Esophagus mucosa (tissue), 1 donor: ENCODE data around the gene USP40. TPM values are rescaled to one million over a fixed set of nuclear protein-coding genes. Genes with fewer than 3 reads are reported as not detected.
A peak's percentile ranks its signal among the peaks of the same experiment; 100 is the strongest.

Experiments
- ATAC-seq: fragments of 200-7000 bp; cut with Tn5 transposase; one replicate; pipeline ENCODE4 v1.9.1; 2020
- total RNA-seq: library from RNA; stranded (reverse); gene quantifications from one replicate; pipeline ENCODE4 v1.2.4, GENCODE V29; 2023
- donor health status: DM: yes; HTN: yes; CAD: no.

USP40 gene
- total RNA-seq, 1 donor from 2014 or later = 28.6 TPM

DNA sequence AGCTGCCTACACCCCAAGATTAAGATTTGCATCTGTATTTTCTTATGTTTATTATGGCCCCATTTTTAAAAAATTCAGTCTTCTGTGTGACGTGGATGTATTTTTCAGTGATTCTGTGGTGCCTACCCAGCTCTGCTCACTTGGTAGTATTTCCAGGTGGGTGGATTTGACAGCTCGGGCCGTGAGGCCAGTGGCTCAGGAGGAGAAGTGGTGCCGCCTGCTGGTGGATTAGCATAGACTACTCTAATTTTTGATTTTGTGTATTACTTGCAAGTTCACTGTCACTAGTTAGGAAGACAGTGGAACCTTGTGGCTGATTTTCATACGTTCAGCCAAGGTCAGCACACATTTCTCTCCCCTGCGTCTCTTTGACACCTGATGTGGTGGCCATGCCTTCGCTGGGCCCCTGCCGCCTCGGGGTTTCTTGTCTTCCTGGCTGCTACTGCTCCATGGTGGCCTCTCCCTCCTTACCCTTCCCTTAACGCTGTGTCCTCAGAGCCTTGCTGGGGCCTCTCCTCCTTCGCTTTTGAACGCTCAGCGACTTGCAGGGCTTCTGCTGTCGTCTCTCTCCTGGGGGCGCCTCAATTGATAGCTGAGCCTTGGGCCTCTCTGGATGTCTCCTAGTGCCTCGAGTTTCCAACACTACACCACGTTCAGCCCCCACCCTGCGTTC, 122.9 kb downstream of the USP40 start:
- peak; percentile 82 for ATAC-seq

GRCh38 chr2:233442028-233442310, 124.6 kb downstream of the USP40 start:
- no peak for ATAC-seq

GRCh38 chr2:233441161-233442027, 125.2 kb downstream of the USP40 start:
- ATAC-seq = no peak

- ATAC-seq = no peak
Measured at GRCh38 chr2:233440714-233441113, 125.9 kb downstream of the USP40 start.

GRCh38 chr2:233440314-233440713, 126.3 kb downstream of the USP40 start:
- no peak for ATAC-seq

DNA sequence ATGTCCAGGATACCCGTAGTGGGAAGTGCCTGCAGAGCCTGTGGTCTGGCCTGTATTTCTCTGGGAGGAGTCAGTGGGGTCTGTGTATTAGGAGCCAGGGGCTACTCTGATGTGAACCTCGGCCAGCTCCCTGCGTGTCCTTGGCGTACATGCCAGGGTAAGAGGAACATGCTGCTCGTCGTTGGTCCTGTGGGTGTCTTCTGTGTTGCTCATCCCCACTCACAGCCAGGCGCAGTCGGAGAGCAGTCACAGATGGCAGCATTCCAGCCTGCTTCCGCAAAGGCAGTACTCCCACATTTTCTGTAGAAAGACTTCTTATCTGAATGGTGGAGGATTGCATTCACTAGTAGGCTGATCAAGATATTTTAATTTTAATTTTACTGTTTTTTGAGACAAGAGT, 127.4 kb downstream of the USP40 start:
- ATAC-seq = no peak

GRCh38 chr2:233438573-233439147, 127.9 kb downstream of the USP40 start:
- ATAC-seq = no peak

- no peak for ATAC-seq
Measured at GRCh38 chr2:233437439-233437955, 129.1 kb downstream of the USP40 start.

DNA sequence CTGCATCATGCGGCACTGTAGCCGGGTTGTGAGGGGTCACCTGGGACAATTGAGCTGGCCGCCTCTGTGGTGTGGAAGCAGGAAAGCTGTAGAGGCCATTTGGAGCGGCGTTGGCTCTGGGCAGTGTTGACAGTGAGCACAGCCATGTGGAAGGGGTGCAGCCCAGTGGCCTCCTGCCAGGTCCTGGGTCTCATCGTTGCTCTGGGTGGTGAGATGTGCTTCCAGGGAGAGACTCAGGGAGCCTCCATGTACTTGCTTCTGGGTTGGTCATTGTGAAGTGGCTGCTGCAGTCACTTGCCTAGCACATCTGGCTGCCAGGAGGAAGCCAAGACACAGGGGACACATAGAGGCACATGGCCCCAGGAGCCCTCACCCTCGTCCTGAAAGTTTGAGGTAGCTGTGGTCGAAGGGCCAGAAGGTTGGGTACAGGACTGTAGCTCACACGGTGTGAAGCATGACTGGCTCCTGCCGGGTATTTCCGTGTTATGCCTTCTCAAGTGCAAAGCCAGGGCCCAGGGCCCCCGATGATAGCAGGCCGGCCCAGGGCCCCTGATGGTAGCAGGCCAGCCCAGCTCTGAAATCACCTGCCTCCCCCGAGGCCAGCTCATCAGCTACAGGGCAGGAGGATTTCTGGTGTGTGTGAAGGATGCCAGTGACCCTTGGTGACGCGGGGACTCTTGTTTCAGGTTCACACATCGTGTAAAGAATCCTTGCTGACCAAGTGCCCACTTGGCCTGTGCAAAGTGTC, 129.7 kb downstream of the USP40 start:
- ATAC-seq = no peak

DNA sequence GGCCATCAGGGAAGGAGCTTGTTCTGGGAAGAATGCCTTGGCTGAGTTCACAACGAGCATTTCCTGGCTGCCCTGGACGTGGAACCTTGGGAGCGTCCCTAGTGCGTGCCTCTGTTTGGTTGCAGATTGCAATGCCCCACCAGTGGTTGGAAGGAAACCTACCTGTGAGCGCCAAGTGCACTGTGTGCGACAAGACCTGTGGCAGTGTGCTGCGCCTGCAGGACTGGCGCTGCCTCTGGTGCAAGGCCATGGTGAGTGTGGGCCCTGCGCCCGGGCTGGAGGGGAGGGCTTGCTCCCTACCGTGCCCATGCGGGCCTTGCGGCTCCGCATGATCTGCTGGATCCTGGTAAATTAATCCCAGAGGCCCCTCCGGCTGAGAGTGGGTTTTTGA, 130.4 kb downstream of the USP40 start:
- peak; percentile 13 for ATAC-seq

DNA sequence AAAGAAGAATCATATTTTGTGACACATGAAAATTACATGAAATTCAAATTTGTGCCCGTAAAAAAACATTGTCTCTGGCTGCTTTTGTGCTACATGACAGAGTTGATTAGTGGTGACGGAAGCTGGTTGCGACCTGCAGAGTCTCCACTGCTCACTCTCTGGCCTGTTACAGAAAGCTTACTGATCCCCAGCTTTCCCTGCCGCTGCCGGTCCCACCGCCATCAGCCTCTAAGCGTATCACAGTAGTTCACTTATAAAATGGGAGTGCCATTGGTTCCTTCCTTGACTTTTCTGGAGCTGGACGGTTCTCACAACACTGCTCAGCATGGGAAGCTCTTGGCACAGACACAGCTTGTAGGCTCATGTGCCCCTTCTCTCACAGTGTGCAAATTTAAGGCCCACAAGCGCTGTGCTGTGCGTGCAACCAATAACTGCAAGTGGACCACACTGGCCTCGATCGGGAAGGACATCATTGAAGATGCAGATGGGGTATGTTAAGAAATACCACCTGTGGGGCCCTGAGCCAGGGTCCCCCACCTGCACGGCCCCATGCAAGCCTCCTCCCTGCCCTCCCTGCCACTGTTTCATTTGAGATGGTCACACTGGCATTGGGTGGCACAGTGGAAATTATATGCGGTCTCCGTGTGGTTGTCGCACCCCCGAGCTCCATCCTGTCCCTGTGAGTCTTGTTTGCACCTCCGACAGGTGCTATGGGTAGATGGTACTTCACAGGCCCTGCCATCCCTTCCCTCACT, 131.0 kb downstream of the USP40 start:
- ATAC-seq = no peak

GRCh38 chr2:233434666-233435330, 131.8 kb downstream of the USP40 start:
- ATAC-seq = no peak

GRCh38 chr2:233433794-233434193, 132.8 kb downstream of the USP40 start:
- no peak for ATAC-seq

GRCh38 chr2:233433029-233433428, 133.6 kb downstream of the USP40 start:
- ATAC-seq = no peak

- no peak for ATAC-seq
Measured at GRCh38 chr2:233430651-233431050, 135.9 kb downstream of the USP40 start.

DNA sequence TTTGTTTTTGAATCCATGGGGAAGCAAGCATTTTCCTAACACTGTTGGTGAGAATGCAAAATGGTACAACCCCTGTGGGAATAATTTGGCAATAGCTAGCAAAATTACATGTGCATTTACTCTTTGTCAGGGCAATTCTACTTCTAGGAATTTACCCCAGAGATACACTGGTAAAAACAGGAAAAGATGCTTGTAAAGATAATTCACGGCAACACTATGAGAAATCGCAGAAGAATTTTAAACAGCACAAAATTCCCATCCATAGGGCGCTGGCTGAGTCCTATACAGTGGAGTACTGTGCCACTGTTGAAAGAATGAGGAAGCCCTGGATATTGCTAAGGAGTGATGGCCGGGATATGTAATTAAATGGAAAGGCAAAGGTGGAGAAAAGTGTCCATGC, 136.5 kb downstream of the USP40 start:
- no peak for ATAC-seq

DNA sequence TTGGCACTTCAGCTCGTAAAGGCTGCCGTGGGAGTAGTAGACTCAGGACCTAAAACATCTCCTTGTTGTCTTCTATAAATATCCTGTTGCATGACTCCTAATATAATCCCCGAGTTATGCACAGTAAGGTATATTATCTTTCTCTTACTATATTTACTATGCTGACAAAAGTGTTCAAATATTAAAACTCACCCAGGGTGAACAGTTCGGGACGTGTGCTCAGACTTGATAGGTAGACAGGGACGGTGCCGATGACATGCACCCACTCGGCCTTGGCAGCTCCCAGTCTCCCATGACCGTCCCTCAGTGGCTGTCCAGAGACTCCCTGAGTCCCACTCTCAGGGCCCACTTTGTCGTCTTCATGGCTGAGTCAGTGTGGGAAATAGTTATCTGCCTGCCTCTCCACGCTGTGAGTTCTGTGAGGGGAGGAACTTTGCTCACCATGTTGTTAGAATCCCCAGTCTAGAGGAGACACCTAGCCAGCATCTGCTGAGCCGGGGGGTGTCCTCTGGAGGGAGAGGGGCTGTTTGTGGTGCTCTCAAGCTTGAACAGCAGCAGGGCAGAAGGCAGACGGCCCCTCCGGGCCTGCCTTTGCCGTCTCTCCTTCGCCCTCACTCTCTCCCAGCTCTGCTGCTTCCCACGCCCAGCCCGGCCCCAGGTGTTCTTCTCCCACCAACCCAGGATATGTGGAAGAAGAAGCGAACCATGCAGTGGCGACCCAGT, 137.2 kb downstream of the USP40 start:
- ATAC-seq = no peak

DNA sequence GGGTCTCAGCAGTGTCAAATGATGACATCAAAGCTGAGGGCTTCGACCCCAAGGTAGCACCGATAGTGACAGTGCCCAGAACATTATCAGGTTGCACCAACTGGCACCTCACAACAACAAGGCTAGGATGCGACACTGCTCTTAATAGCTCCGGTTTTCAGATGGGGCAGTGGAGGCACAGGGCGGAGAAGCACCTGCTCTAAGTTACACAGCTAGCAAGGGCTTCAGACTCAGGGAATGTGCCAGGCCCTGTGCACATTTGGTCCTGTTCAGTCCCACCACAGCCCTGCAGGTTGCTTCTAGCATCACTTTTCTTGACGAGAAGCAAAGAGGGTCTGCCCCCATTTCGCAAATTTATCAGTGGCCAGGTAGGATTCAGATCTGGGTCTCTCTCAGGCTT, 138.1 kb downstream of the USP40 start:
- ATAC-seq = no peak

DNA sequence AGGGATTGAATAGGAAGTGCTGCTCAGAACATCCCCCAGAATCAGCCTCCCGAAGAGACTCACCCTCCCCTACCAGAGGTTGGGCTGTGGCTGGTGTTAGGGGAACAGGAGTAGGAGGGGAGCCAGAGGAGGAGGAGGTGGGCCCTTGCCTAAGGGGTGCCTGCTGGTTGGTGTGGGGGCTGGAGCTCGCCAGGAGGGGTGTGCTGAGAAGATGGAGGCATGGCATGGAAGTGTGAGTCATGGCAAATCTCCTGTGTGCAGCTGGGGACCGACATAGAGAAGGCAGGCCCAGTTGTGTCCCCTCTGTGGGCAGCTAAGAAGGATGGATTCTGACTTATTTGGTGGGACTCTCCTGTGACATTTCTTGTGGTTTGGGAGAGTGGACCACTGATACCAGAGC, 138.6 kb downstream of the USP40 start:
- no peak for ATAC-seq

DNA sequence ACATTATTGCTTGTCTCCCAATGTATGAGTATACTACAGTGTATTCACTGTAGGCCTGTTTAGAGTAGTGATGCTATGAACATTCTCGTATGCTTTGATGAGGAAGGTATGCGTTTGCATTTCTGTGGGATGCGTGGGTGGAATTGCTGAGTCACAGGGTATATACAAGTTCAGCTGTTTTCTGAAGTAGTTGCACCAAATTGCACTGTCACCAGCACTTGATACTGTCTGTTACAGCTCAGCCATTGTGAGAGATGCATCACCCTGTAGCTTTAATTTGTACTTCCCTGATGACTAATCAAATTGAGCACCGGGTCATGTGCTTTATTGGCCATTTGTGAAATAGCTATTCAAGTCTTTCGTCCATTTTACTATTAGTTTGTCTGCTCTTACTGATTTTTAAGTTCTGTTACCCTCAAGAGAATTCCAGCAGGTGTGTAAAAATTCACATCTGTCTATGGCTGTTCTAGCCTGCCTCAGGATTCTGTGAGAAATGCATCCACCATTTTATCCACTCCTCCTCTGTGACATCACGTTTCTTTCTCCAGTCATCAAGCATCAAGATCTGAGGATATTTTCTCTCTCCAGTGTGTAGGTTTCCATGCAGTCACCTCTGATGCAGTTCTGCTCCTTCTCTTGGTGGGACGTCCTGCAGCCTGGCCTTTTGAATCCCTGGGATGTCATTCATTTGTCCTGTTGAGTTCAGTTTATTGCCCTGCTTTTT, 139.8 kb downstream of the USP40 start:
- ATAC-seq = peak; percentile 58
